Activated CD4-positive, alpha-beta T cell treated with anti-CD3 and anti-CD28 coated beads, Interleukin-2, amount 10 ng/mL, durations not matched to agents 24 days and 14 days (primary cell): ENCODE data around the gene RARA. TPM values are rescaled to one million over a fixed set of nuclear protein-coding genes. Genes with fewer than 3 reads are reported as not detected.
A peak's percentile ranks its signal among the peaks of the same experiment; 100 is the strongest.
"Not testable (repeated sequence)": the region's sequence is repeated elsewhere in the genome, so short reads cannot be mapped to it uniquely, and the experiment has no call there.

ENCODE experiments used
- DNase-seq: peaks from one replicate; pipeline ENCODE4 v3.0.0; 2022
- H3K27ac Mint-ChIP-seq: one replicate; pipeline ENCODE4 v1.8.0; 2022; ENCODE audit warnings: mild to moderate bottlenecking, mixed read lengths
- H3K27me3 Mint-ChIP-seq: one replicate; pipeline ENCODE4 v1.8.0; 2022; ENCODE audit warnings: mixed read lengths
- H3K36me3 Mint-ChIP-seq: one replicate; pipeline ENCODE4 v1.8.0; 2022; ENCODE audit warnings: low read depth, mild to moderate bottlenecking, mixed read lengths
- H3K4me1 Mint-ChIP-seq: one replicate; pipeline ENCODE4 v1.8.0; 2021; ENCODE audit warnings: mixed read lengths
- H3K4me3 Mint-ChIP-seq: one replicate; pipeline ENCODE4 v1.8.0; 2022; ENCODE audit warnings: mild to moderate bottlenecking, moderate library complexity, mixed read lengths
- H3K9me3 Mint-ChIP-seq: one replicate; pipeline ENCODE4 v1.8.0; 2021; ENCODE audit warnings: mixed read lengths
- intact Hi-C: fragments of 100-400 bp; cut with micrococcal nuclease; formaldehyde crosslinking; loops from one replicate; pipeline ENCODE4 v1.15.1; 2023
- total RNA-seq: library from RNA; stranded (reverse); gene quantifications from 2 replicates; pipeline ENCODE4 v1.2.3, GENCODE V29; 2022

Gene RARA
- total RNA-seq, 1 donor from 2014 or later = 24.0 TPM

- intact Hi-C loops = loop anchor here (10.0 kb wide), 1 partner anchor 230 kb away; no protein-coding TSS in a partner anchor
- Mint-ChIP-seq H3K36me3 (peaks cover 39% of the 10 kb centered on the region), H3K4me1 (peaks cover 17% of the 10 kb centered on the region)
- not testable (repeated sequence) for H3K27ac Mint-ChIP-seq, H3K4me3 Mint-ChIP-seq, DNase-seq, H3K9me3 Mint-ChIP-seq, H3K27me3 Mint-ChIP-seq
Observed at GRCh38 chr17:40304552-40304863, 4.5 kb upstream of the RARA start.

- not testable (repeated sequence) for H3K27me3 Mint-ChIP-seq, H3K27ac Mint-ChIP-seq, H3K4me3 Mint-ChIP-seq, DNase-seq, H3K9me3 Mint-ChIP-seq
- Mint-ChIP-seq H3K4me1 (peaks cover 18% of the 10 kb centered on the region), H3K36me3 (peaks cover 37% of the 10 kb centered on the region)
- intact Hi-C loops = loop anchor here (10.0 kb wide), 1 partner anchor 230 kb away; no protein-coding TSS in a partner anchor
Observed at GRCh38 chr17:40304866-40305265, 4.1 kb upstream of the RARA start.

DNA sequence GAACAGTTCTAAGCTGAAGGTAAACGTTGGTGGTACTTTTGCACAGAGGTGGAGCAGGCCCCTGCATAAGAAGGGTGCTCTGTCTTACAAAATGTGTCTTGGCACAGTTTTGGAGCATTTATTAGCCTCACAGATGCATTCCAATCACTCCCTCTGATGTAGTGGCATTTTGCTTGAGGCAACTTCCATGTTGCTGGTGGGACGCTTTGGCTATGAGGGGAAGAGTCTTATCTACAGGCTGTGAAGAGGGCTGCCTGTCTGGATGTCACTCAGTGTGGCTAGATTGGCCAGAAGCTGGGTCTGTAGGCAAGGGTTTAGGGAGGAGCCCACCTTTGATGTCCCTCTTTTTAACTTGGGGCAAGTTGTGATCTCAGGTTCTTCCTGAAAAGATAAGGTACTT lies 2.6 kb upstream of the RARA start:
- intact Hi-C loops = loop anchor here (10.0 kb wide), 1 partner anchor 228 kb away; no protein-coding TSS in a partner anchor
- H3K9me3 Mint-ChIP-seq = no peaks in the 10 kb centered on the region
- peaks cover 28% of the 10 kb centered on the region for H3K36me3 Mint-ChIP-seq
- peak overlapping the region; percentile 11 for H3K4me3 Mint-ChIP-seq
- DNase-seq = no peak
- no peaks in the 10 kb centered on the region for H3K27me3 Mint-ChIP-seq
- no peak overlapping the region for H3K27ac Mint-ChIP-seq
- H3K4me1 Mint-ChIP-seq = peaks cover 26% of the 10 kb centered on the region

DNA sequence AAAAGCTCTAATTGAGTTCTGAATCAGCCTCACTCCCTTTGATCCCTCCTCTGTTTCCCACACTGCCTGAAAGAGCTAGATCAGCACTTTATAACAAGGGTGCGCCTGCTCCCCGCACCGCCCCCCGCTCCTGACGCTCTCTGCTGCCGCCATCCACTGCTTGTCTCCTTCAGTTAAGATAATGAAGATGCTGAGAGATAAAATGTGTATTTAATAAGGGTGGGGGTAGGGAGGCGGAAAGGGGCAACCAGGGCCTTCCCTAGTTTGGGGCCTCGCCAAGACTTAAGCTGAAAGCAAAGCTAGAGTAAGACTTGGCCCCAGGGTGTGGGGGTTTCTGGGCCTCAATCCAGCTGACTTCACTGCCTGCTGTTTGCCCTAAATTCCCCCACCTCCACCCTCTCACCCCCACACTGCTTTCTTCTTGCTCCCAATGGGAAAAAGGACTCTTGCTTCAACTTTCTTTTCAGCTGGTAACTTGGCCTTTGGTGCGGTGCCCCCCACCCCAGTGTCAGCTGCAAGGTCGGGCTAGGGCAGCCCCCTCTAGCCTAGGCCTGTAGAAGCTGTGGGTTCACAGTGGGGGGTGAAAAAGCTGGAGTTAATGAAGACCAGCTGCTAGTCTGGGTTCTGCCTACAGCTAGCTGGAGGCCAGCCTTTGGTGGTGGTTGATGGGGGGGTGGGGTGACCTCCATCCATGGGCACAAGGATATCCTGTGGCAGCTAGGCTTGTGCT lies 1.8 kb upstream of the RARA start:
- Mint-ChIP-seq H3K27me3 (no peaks in the 10 kb centered on the region), H3K4me1 (peaks cover 34% of the 10 kb centered on the region), H3K36me3 (peaks cover 22% of the 10 kb centered on the region), H3K9me3 (no peaks in the 10 kb centered on the region), H3K27ac (no peak overlapping the region), H3K4me3 (no peak overlapping the region)
- intact Hi-C loops = loop anchor here (10.0 kb wide), 1 partner anchor 228 kb away; no protein-coding TSS in a partner anchor
- no peak for DNase-seq

GRCh38 chr17:40307740-40308239 lies 1.2 kb upstream of the RARA start:
- DNase-seq = no peak

DNA sequence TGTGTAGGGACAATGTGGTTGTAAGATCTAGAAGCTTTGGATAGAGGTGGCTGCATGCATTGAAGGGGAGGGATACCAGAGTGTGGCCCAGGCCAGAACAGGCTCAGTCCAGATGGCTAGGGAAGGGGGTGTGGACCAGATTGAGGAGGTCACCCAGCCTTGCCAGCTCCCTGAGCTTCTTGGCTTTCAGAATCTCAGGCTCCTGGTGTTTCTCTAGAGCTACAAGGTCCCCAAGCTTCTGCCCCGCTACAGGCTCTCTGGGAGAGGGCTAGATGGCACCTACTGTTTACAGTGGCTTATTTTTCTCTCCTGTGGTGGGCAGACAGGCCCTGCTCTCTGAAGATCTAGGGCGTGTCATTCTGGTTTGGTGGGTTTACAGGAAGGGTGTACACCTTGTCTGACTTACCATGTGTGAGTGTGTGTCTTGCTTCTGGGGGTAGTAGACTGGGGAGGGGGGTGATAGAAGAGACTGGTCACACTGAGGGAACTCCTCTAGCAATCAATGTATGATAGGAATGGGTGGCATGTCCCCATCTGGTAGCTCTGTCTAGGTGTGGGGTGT lies 1.1 kb downstream of the RARA start:
- intact Hi-C loops = loop anchor here (10.0 kb wide), 1 partner anchor 225 kb away; no protein-coding TSS in a partner anchor
- Mint-ChIP-seq H3K36me3 (peaks cover 2% of the 10 kb centered on the region), H3K27me3 (no peaks in the 10 kb centered on the region), H3K9me3 (no peaks in the 10 kb centered on the region), H3K4me1 (peaks cover 34% of the 10 kb centered on the region), H3K4me3 (no peak overlapping the region), H3K27ac (no peak overlapping the region)
- DNase-seq = no peak

More at GRCh38 chr17:40307740-40308239, 1.2 kb upstream of the RARA start:
- Mint-ChIP-seq H3K4me3 (no peak overlapping the region), H3K4me1 (peaks cover 36% of the 10 kb centered on the region), H3K9me3 (no peaks in the 10 kb centered on the region), H3K36me3 (peaks cover 18% of the 10 kb centered on the region), H3K27ac (no peak overlapping the region), H3K27me3 (no peaks in the 10 kb centered on the region)
- intact Hi-C loops = loop anchor here (10.0 kb wide), 1 partner anchor 227 kb away; no protein-coding TSS in a partner anchor

DNA sequence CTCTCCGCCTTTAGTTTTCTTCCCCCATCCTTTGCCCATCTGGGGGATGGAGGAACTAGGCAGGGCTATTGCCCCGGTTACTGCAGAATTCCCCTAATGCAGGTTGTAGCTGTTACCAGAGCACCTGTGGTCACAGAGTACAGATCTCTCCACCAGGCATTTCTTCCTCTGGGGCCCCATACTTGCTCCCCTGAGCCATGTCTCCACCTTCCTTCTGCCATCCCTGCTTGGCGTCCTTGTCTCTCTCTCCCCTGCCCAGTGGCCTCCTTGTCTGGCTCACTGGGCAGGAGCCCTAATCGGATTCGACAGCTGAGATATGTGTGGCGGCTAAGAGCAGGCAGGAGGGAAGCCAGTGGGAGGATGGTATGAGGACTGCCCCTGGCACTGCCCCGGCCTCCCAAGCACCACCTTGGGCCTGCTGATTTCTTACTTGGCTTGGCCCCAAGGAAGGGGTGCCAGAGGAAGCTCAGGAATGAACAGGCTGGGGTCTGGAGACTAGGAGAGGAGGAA lies 2.0 kb downstream of the RARA start:
- Mint-ChIP-seq H3K4me3 (no peak overlapping the region), H3K27ac (no peak overlapping the region), H3K27me3 (no peaks in the 10 kb centered on the region), H3K9me3 (no peaks in the 10 kb centered on the region), H3K36me3 (no peaks in the 10 kb centered on the region), H3K4me1 (peaks cover 42% of the 10 kb centered on the region)
- intact Hi-C loops = no loop called here
- DNase-seq = no peak

- intact Hi-C loops = no loop called here
- H3K27ac Mint-ChIP-seq = no peak overlapping the region
- no peaks in the 10 kb centered on the region for H3K36me3 Mint-ChIP-seq
- H3K9me3 Mint-ChIP-seq = no peaks in the 10 kb centered on the region
- no peaks in the 10 kb centered on the region for H3K27me3 Mint-ChIP-seq
- H3K4me1 Mint-ChIP-seq = peaks cover 49% of the 10 kb centered on the region
- DNase-seq = no peak
- H3K4me3 Mint-ChIP-seq = no peak overlapping the region
Observed at GRCh38 chr17:40311575-40311974, 2.6 kb downstream of the RARA start.

DNA sequence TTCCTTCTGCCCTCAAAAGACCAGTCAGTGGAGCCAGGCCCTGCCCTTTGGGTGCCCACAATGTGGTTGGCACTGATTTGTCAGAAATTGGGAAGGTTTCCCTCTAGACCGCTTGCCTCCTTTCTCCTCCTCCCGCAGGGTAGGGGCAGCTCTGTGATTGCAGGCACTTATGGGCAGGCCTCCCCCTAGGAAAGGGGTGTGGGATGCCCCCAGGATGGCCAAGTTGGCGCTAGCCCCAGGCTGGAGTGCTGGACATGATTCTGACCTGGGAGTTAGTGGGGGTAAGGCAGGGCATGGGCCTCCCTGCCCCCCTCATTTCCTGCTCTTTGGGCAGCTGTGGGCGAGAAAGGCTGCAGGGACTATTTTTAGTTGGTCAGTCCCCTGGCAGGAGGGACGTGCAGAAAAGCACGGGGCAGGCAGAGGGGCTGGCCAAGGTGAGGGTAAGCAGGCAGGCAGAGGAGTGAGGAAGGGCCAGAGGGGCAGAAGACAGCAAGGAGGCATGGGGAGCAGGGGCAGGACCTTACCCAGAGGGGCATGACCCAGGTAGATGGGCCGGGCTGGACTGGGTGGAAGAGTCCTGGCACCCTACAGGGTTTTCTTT lies 3.3 kb downstream of the RARA start:
- no peaks in the 10 kb centered on the region for H3K27me3 Mint-ChIP-seq
- no peak overlapping the region for H3K4me3 Mint-ChIP-seq
- no peak overlapping the region for H3K27ac Mint-ChIP-seq

DNA sequence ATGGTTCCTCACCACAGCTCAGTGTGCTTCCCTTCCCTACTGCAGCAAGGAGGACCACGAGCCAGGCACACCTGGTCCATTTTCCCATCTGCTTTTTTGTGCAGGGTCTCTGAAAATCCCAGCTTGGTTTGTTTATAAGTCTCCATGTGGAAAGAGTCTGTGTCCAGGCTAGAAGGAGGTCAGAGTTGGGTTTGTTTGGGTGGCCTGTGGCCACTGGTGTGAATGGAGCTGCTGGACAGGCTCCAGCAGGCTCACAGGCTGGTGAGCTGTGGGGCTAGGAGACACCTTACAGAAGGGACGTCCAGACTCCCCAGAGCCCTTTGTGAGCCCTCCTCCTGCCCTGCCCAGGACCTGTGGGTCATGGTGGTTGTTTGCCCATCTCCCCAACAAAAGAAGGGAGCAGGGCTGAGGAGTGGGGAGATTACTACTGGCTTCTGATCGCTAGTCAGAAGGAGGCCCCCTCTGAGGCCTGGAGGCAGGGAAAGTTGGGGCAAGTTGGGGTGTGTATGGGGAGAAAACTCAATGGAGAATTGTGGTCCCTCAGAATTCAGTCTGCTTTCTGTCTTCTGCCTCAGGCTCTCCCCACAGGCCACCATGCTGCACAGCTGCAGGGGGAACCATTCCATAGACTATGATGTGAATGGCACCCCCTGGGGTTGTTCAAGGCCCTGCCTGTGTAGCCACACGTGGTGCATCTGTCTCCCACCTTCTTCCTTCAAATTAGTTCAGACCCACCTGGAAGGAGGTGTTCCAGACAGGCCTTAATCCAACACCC lies 4.1 kb downstream of the RARA start:
- DNase-seq = no peak
- H3K36me3 Mint-ChIP-seq = no peaks in the 10 kb centered on the region
- peaks cover 57% of the 10 kb centered on the region for H3K4me1 Mint-ChIP-seq
- peaks cover 2% of the 10 kb centered on the region for H3K27me3 Mint-ChIP-seq
- peak overlapping the region; percentile 6 for H3K27ac Mint-ChIP-seq
- intact Hi-C loops = no loop called here
- H3K4me3 Mint-ChIP-seq = no peak overlapping the region
- H3K9me3 Mint-ChIP-seq = no peaks in the 10 kb centered on the region

More for the DNA sequence above, 3.3 kb downstream of the RARA start:
- intact Hi-C loops = no loop called here
- no peaks in the 10 kb centered on the region for H3K36me3 Mint-ChIP-seq
- no peak for DNase-seq
- no peaks in the 10 kb centered on the region for H3K9me3 Mint-ChIP-seq
- peaks cover 50% of the 10 kb centered on the region for H3K4me1 Mint-ChIP-seq

- H3K4me3 Mint-ChIP-seq = no peak overlapping the region
- H3K4me1 Mint-ChIP-seq = peaks cover 60% of the 10 kb centered on the region
- H3K9me3 Mint-ChIP-seq = no peaks in the 10 kb centered on the region
- peak overlapping the region; percentile 55 for H3K27ac Mint-ChIP-seq
- no peak for DNase-seq
- H3K27me3 Mint-ChIP-seq = peaks cover 2% of the 10 kb centered on the region
- intact Hi-C loops = no loop called here
- H3K36me3 Mint-ChIP-seq = no peaks in the 10 kb centered on the region
Observed at GRCh38 chr17:40313668-40314583, 4.9 kb downstream of the RARA start.

GRCh38 chr17:40314584-40314956 lies 5.6 kb downstream of the RARA start:
- peak overlapping the region; percentile 55 for H3K27ac Mint-ChIP-seq
- DNase-seq = peak; percentile 79
- intact Hi-C loops = no loop called here
- H3K36me3 Mint-ChIP-seq = no peaks in the 10 kb centered on the region
- peaks cover 2% of the 10 kb centered on the region for H3K27me3 Mint-ChIP-seq
- no peaks in the 10 kb centered on the region for H3K9me3 Mint-ChIP-seq
- H3K4me1 Mint-ChIP-seq = peaks cover 62% of the 10 kb centered on the region
- no peak overlapping the region for H3K4me3 Mint-ChIP-seq

- Mint-ChIP-seq H3K27ac (no peak overlapping the region), H3K36me3 (peaks cover 3% of the 10 kb centered on the region), H3K27me3 (peaks cover 2% of the 10 kb centered on the region), H3K4me1 (peaks cover 66% of the 10 kb centered on the region), H3K4me3 (no peak overlapping the region), H3K9me3 (no peaks in the 10 kb centered on the region)
- no peak for DNase-seq
- intact Hi-C loops = no loop called here
Observed at GRCh38 chr17:40315206-40315605, 6.2 kb downstream of the RARA start.
